HCT116 (cell line): Measurements from ENCODE around the gene DHX40. TPM values are rescaled to one million over a fixed set of nuclear protein-coding genes. Genes with fewer than 3 reads are reported as not detected.

Experiments used
- ATAC-seq: fragments of 200-7000 bp; cut with Tn5 transposase; 2 replicates; pipeline ENCODE4 v1.9.1; 2020; ENCODE audit warnings: mild to moderate bottlenecking, moderate library complexity
- BruUV-seq: library from RNA; stranded (reverse); fragments of 400-500 nt; replicated peaks from 2 replicates; lab custom pipeline; 2021; lab: Mats Ljungman, UMichigan
- CTCF ChIA-PET: fragments of 300-600 bp; sonication (Branson Sonifier 250); formaldehyde crosslinking; loops from one replicate; lab custom pipeline; 2021; ENCODE audit warnings: antibody characterized with exemption; lab: Charles Lee
- POLR2A ChIA-PET: fragments of 300-600, 350-600 bp; sonication (Branson Sonifier 250); formaldehyde crosslinking; loops from one replicate; lab custom pipeline; 2021; ENCODE audit warnings: antibody characterized with exemption; lab: Charles Lee
- RAD21 ChIA-PET, 2 experiments: fragments of 300-600 bp; sonication (Branson Sonifier 250); formaldehyde crosslinking; loops; one replicate each; lab custom pipeline; 2023; ENCODE audit warnings: low total read pairs in 2 of 2; ENCODE audit not compliant: uncharacterized antibody in 2 of 2, unreplicated experiment in 2 of 2, low non-redundant PET in 1 of 2; lab: Charles Lee
- DNase-seq: peaks from one replicate; pipeline ENCODE4 v3.0.0-alpha.2; 2010; ENCODE audit warnings: low read depth, low spot score
- H2AFZ ChIP-seq: fragments of 200-600 bp; shearing (Covaris generic), sonication (generic); 2 replicates; pipeline ENCODE4 v1.6.1; 2017; ENCODE audit warnings: low read depth, mixed run types, mixed read lengths, antibody characterized with exemption, low read length; ENCODE audit not compliant: poor library complexity, severe bottlenecking
- H3K27ac ChIP-seq: 2 replicates; pipeline ENCODE4 v1.5.1; 2012; ENCODE audit warnings: low read depth, low read length
- H3K27me3 ChIP-seq: fragments of 200-600 bp; sonication (generic); 2 replicates; pipeline ENCODE4 v1.6.1; 2016; ENCODE audit warnings: mixed run types, low read length, mixed read lengths; ENCODE audit not compliant: insufficient read depth
- H3K36me3 ChIP-seq, 2 experiments: fragments of 200-500 bp in 1 of 2; fragments of 200-600 bp in 1 of 2; sonication (Bioruptor generic) in 1 of 2; sonication (generic) in 1 of 2; 2 replicates each; pipeline versions ENCODE4 v1.5.1 to v1.6.1; 2014 to 2016; ENCODE audit warnings: low read length in 2 of 2, inconsistent platforms in 1 of 2, mixed read lengths in 1 of 2, mixed run types in 1 of 2; ENCODE audit not compliant: insufficient read depth in 2 of 2, control insufficient read depth in 1 of 2
- H3K4me1 ChIP-seq, 2 experiments: fragments of 200-600 bp in 1 of 2; sonication (generic) in 1 of 2; 2 replicates each; pipeline versions ENCODE4 v1.5.1 to v1.6.1; 2012 to 2017; ENCODE audit warnings: low read length in 2 of 2, inconsistent platforms in 1 of 2, mild to moderate bottlenecking in 1 of 2, mixed read lengths in 1 of 2, mixed run types in 1 of 2, moderate library complexity in 1 of 2; ENCODE audit not compliant: insufficient read depth in 2 of 2, control insufficient read depth in 1 of 2
- H3K4me2 ChIP-seq: fragments of 200-600 bp; sonication (generic); 2 replicates; pipeline ENCODE4 v1.6.1; 2017; ENCODE audit warnings: mixed run types, low read length, mixed read lengths
- H3K4me3 ChIP-seq, 2 experiments: fragments of 200-600 bp in 1 of 2; sonication (generic) in 1 of 2; replicated peaks in 1 of 2; 2 replicates each; pipeline ENCODE4 v1.5.1; 2011 to 2016; ENCODE audit warnings: low read length in 2 of 2, control low read depth in 1 of 2, low read depth in 1 of 2, mild to moderate bottlenecking in 1 of 2, mixed read lengths in 1 of 2, mixed run types in 1 of 2
- H3K79me2 ChIP-seq: fragments of 200-600 bp; sonication (generic); 2 replicates; pipeline ENCODE4 v1.6.1; 2017; ENCODE audit warnings: mild to moderate bottlenecking, mixed run types, low read length, moderate library complexity, mixed read lengths; ENCODE audit not compliant: insufficient read depth
- H3K9ac ChIP-seq: fragments of 200-600 bp; sonication (generic); 2 replicates; pipeline ENCODE4 v1.6.1; 2016; ENCODE audit warnings: low read length, mixed read lengths
- H3K9me2 ChIP-seq: fragments of 200-600 bp; sonication (generic), shearing (Covaris generic); 2 replicates; pipeline ENCODE4 v1.6.1; 2017; ENCODE audit warnings: mixed run types, mild to moderate bottlenecking, moderate library complexity; ENCODE audit not compliant: insufficient read depth
- H3K9me3 ChIP-seq, 2 experiments: fragments of 200-500 bp in 1 of 2; fragments of 200-600 bp in 1 of 2; sonication (Bioruptor generic) in 1 of 2; sonication (generic) in 1 of 2; 2 replicates each; pipeline ENCODE4 v1.6.1; 2014 to 2017; ENCODE audit warnings: low read length in 2 of 2, mixed read lengths in 2 of 2, inconsistent platforms in 1 of 2, low read depth in 1 of 2, mild to moderate bottlenecking in 1 of 2, mixed run types in 1 of 2, moderate library complexity in 1 of 2; ENCODE audit not compliant: control insufficient read depth in 1 of 2, insufficient read depth in 1 of 2
- H4K20me1 ChIP-seq: fragments of 200-600 bp; sonication (generic), shearing (Covaris generic); 2 replicates; pipeline ENCODE4 v1.6.1; 2017; ENCODE audit warnings: mixed run types, mild to moderate bottlenecking, moderate library complexity; ENCODE audit not compliant: insufficient read depth
- ATF3 ChIP-seq: IDR thresholded peaks from 2 replicates; pipeline ENCODE4 v1.6.1; 2012
- CEBPB ChIP-seq: IDR thresholded peaks from 2 replicates; pipeline ENCODE4 v1.6.1; 2012; ENCODE audit warnings: low read depth
- ELF1 ChIP-seq: IDR thresholded peaks from 2 replicates; pipeline ENCODE4 v1.6.1; 2012; ENCODE audit warnings: low read depth, borderline replicate concordance
- POLR2AphosphoS5 ChIP-seq: IDR thresholded peaks from 2 replicates; pipeline ENCODE4 v1.6.1; 2011; ENCODE audit warnings: mild to moderate bottlenecking, low read depth, low read length, moderate library complexity
- REST ChIP-seq: IDR thresholded peaks from 2 replicates; pipeline ENCODE4 v1.6.1; 2012; ENCODE audit warnings: low read depth
- SIN3A ChIP-seq: IDR thresholded peaks from 2 replicates; pipeline ENCODE4 v1.6.1; 2012; ENCODE audit warnings: low read depth
- SP1 ChIP-seq: IDR thresholded peaks from 2 replicates; pipeline ENCODE4 v1.6.1; 2012; ENCODE audit warnings: low read depth
- ZNF274 ChIP-seq: fragments of 200-500 bp; sonication (Bioruptor generic); IDR thresholded peaks from 2 replicates; pipeline ENCODE4 v1.6.1; 2014; ENCODE audit warnings: mild to moderate bottlenecking, low read depth, low read length, inconsistent platforms
- intact Hi-C: fragments of 100-400 bp; cut with micrococcal nuclease; formaldehyde crosslinking; loops from 2 replicates; pipeline ENCODE4 v1.10.0; 2022
- total RNA-seq: library from RNA; stranded (reverse); gene quantifications from one replicate; pipeline ENCODE4 v1.2.1, GENCODE V29; 2021; ENCODE audit not compliant: unreplicated experiment

DHX40 gene
- total RNA-seq, 1 experiment from 2014 or later = 58.7 TPM

GRCh38 chr17:59647288-59647687 lies 81.9 kb downstream of the DHX40 start:
- Histone ChIP-seq H3K9me3 (no peaks in the 10 kb centered on the region; a peak in 2 of 4 replicates), H3K4me1 (0 out of 4 replicates have a peak, but pooled peaks cover 0 to 4% of the 10 kb centered on the region in 2 experiments), H2AFZ (no peak overlapping the region), H3K9me2 (no peaks in the 10 kb centered on the region), H3K27me3 (no peaks in the 10 kb centered on the region), H3K27ac (no peak overlapping the region), H4K20me1 (peaks cover 59% of the 10 kb centered on the region), H3K4me2 (no peak overlapping the region), H3K4me3 (no peak overlapping the region), H3K9ac (no peak overlapping the region), H3K79me2 (peaks cover 100% of the 10 kb centered on the region), H3K36me3 (peaks cover 67 to 72% of the 10 kb centered on the region in 2 experiments)
- ChIA-PET RAD21 (no interaction called here), POLR2A (no interaction called here), CTCF (no interaction called here)
- intact Hi-C loops = no loop called here
- DNase-seq (no peak), ATAC-seq (no peak)
- BruUV-seq = no TSS peak
- no peak for TF ChIP-seq POLR2AphosphoS5
- TF ChIP-seq ELF1 = no peak
- no peak for TF ChIP-seq SIN3A
- TF ChIP-seq ATF3 = no peak

GRCh38 chr17:59649886-59650285 lies 84.5 kb downstream of the DHX40 start:
- Histone ChIP-seq H3K9me2 (no peaks in the 10 kb centered on the region), H3K4me1 (no peaks in the 10 kb centered on the region), H4K20me1 (peaks cover 45% of the 10 kb centered on the region), H2AFZ (no peak overlapping the region), H3K27me3 (no peaks in the 10 kb centered on the region), H3K4me3 (no peak overlapping the region), H3K79me2 (peaks cover 93% of the 10 kb centered on the region), H3K36me3 (peaks cover 78% of the 10 kb centered on the region in 2 experiments), H3K9ac (no peak overlapping the region), H3K4me2 (no peak overlapping the region), H3K27ac (no peak overlapping the region)
- ChIA-PET CTCF (no interaction called here), RAD21 (interaction anchor here in 1 of 2 experiments (0.7 kb wide), 1 partner anchor 15 kb away, joined by 3 read pairs; no protein-coding TSS in a partner anchor), POLR2A (no interaction called here)
- ATAC-seq = no peak
- no TSS peak for BruUV-seq
- no peak for TF ChIP-seq SP1
- no peak for TF ChIP-seq REST
- TF ChIP-seq ATF3 = no peak
- no peak for TF ChIP-seq ZNF274
- no peak for TF ChIP-seq CEBPB
- TF ChIP-seq, all 23 proteins: peak for 0
- intact Hi-C loops = no loop called here
- no peak for DNase-seq
- no peaks in the 10 kb centered on the region; a peak in 2 of 4 replicates for H3K9me3 ChIP-seq
